HEK293 (cell line): ENCODE measurements around the gene CBR4.

Experiments used
- CTCF ChIA-PET: fragments of 350-600 bp; formaldehyde crosslinking; extraction: SDS; loops from one replicate; lab custom pipeline; 2021; ENCODE audit warnings: antibody characterized with exemption; lab: Yijun Ruan, JAX
- POLR2A ChIA-PET: fragments of 300-600 bp; formaldehyde crosslinking; extraction: SDS; loops from one replicate; lab custom pipeline; 2020; ENCODE audit warnings: antibody characterized with exemption, inconsistent platforms; lab: Yijun Ruan, JAX
- H3K27ac ChIP-seq: fragments of 200-500 bp; sonication (Bioruptor generic); 2 replicates; pipeline ENCODE4 v1.5.1; 2014; ENCODE audit warnings: low read depth, low read length, control low read depth, inconsistent platforms; ENCODE audit errors: extremely low read depth
- H3K36me3 ChIP-seq, 2 experiments: fragments of 200-500 bp in 1 of 2; sonication (Bioruptor generic) in 1 of 2; 1 replicate in 1 of 2; 2 replicates in 1 of 2; pipeline ENCODE4 v1.5.1; 2014 to 2017; ENCODE audit warnings: inconsistent platforms in 2 of 2, low read length in 2 of 2; ENCODE audit not compliant: control insufficient read depth in 2 of 2, insufficient read depth in 1 of 2
- H3K4me1 ChIP-seq: fragments of 200-500 bp; sonication (Bioruptor generic); 2 replicates; pipeline ENCODE4 v1.5.1; 2014; ENCODE audit warnings: mild to moderate bottlenecking, low read length, inconsistent platforms; ENCODE audit not compliant: control insufficient read depth, insufficient read depth
- H3K4me3 ChIP-seq: 2 replicates; pipeline ENCODE4 v1.5.1; 2011; ENCODE audit warnings: low read depth, mild to moderate bottlenecking, control low read depth, low read length, moderate library complexity
- H3K9me3 ChIP-seq: fragments of 200-500 bp; sonication (Bioruptor generic); 2 replicates; pipeline ENCODE4 v1.5.1; 2014; ENCODE audit warnings: low read depth, low read length, inconsistent platforms; ENCODE audit not compliant: control insufficient read depth, insufficient read depth
- KLF9 ChIP-seq: fragments of 450-650 bp; formaldehyde crosslinking; IDR thresholded peaks from 2 replicates; pipeline ENCODE4 v1.5.1; 2016; ENCODE audit warnings: missing biosample characterization, missing genetic modification characterization, low read depth
- PATZ1 ChIP-seq: fragments of 450-650 bp; formaldehyde crosslinking; IDR thresholded peaks from 2 replicates; pipeline ENCODE4 v1.5.1; 2016; ENCODE audit warnings: missing biosample characterization, missing genetic modification characterization
- PRDM1 ChIP-seq: fragments of 450-650 bp; formaldehyde crosslinking; IDR thresholded peaks from 2 replicates; pipeline ENCODE4; 2016; ENCODE audit warnings: missing biosample characterization, missing genetic modification characterization
- PRDM10 ChIP-seq: fragments of 450-650 bp; formaldehyde crosslinking; IDR thresholded peaks from 2 replicates; pipeline ENCODE4 v1.5.1; 2016; ENCODE audit warnings: missing biosample characterization, missing genetic modification characterization
- ZNF121 ChIP-seq: fragments of 450-650 bp; formaldehyde crosslinking; IDR thresholded peaks from 2 replicates; pipeline ENCODE4 v1.5.1; 2016; ENCODE audit warnings: missing biosample characterization, missing genetic modification characterization
- ZNF155 ChIP-seq: fragments of 450-650 bp; formaldehyde crosslinking; IDR thresholded peaks from 2 replicates; pipeline ENCODE4 v1.5.1; 2016; ENCODE audit warnings: missing biosample characterization, missing genetic modification characterization
- ZNF239 ChIP-seq: fragments of 450-650 bp; formaldehyde crosslinking; IDR thresholded peaks from 2 replicates; pipeline ENCODE4 v1.5.1; 2016; ENCODE audit warnings: missing biosample characterization, missing genetic modification characterization
- ZNF26 ChIP-seq: fragments of 450-650 bp; formaldehyde crosslinking; IDR thresholded peaks from 2 replicates; pipeline ENCODE4 v1.5.1; 2016; ENCODE audit warnings: missing biosample characterization, missing genetic modification characterization
- ZNF274 ChIP-seq, 2 experiments: fragments of 200-500 bp in 1 of 2; fragments of 450-650 bp in 1 of 2; sonication (Bioruptor generic) in 1 of 2; formaldehyde crosslinking in 1 of 2; IDR thresholded peaks; 2 replicates each; pipeline versions ENCODE4 v1.5.1 to v1.6.1; 2014 to 2016; ENCODE audit warnings: borderline replicate concordance in 1 of 2, inconsistent platforms in 1 of 2, low read length in 1 of 2, missing biosample characterization in 1 of 2, missing genetic modification characterization in 1 of 2
- ZNF366 ChIP-seq: fragments of 450-650 bp; formaldehyde crosslinking; conservative IDR thresholded peaks from 2 replicates; pipeline ENCODE4 v1.5.1; 2016; ENCODE audit warnings: missing biosample characterization, missing genetic modification characterization
- ZNF501 ChIP-seq: fragments of 450-650 bp; formaldehyde crosslinking; IDR thresholded peaks from 2 replicates; pipeline ENCODE4 v1.5.1; 2016; ENCODE audit warnings: missing biosample characterization, missing genetic modification characterization
- ZNF521 ChIP-seq: fragments of 450-650 bp; formaldehyde crosslinking; IDR thresholded peaks from 2 replicates; pipeline ENCODE4 v1.5.1; 2017; ENCODE audit warnings: missing biosample characterization, mild to moderate bottlenecking, missing genetic modification characterization
- ZNF530 ChIP-seq: fragments of 450-650 bp; formaldehyde crosslinking; IDR thresholded peaks from 2 replicates; pipeline ENCODE4 v1.5.1; 2016; ENCODE audit warnings: low read depth, missing biosample characterization, missing genetic modification characterization
- ZNF571 ChIP-seq: fragments of 450-650 bp; formaldehyde crosslinking; IDR thresholded peaks from 2 replicates; pipeline ENCODE4 v1.5.0; 2017; ENCODE audit warnings: missing biosample characterization, missing genetic modification characterization
- ZNF610 ChIP-seq: fragments of 450-650 bp; formaldehyde crosslinking; IDR thresholded peaks from 2 replicates; pipeline ENCODE4 v1.5.1; 2016; ENCODE audit warnings: missing biosample characterization, missing genetic modification characterization, borderline replicate concordance
- ZNF645 ChIP-seq: fragments of 450-650 bp; formaldehyde crosslinking; IDR thresholded peaks from 2 replicates; pipeline ENCODE4; 2016; ENCODE audit warnings: missing biosample characterization, missing genetic modification characterization
- ZNF692 ChIP-seq: fragments of 450-650 bp; formaldehyde crosslinking; IDR thresholded peaks from 2 replicates; pipeline ENCODE4 v1.5.1; 2016; ENCODE audit warnings: missing biosample characterization, missing genetic modification characterization
- ZNF701 ChIP-seq: fragments of 450-650 bp; formaldehyde crosslinking; IDR thresholded peaks from 2 replicates; pipeline ENCODE4 v1.5.1; 2016; ENCODE audit warnings: missing biosample characterization, missing genetic modification characterization
- ZNF791 ChIP-seq: fragments of 450-650 bp; formaldehyde crosslinking; IDR thresholded peaks from 2 replicates; pipeline ENCODE4 v1.5.1; 2016; ENCODE audit warnings: missing biosample characterization, missing genetic modification characterization

CBR4 gene

DNA sequence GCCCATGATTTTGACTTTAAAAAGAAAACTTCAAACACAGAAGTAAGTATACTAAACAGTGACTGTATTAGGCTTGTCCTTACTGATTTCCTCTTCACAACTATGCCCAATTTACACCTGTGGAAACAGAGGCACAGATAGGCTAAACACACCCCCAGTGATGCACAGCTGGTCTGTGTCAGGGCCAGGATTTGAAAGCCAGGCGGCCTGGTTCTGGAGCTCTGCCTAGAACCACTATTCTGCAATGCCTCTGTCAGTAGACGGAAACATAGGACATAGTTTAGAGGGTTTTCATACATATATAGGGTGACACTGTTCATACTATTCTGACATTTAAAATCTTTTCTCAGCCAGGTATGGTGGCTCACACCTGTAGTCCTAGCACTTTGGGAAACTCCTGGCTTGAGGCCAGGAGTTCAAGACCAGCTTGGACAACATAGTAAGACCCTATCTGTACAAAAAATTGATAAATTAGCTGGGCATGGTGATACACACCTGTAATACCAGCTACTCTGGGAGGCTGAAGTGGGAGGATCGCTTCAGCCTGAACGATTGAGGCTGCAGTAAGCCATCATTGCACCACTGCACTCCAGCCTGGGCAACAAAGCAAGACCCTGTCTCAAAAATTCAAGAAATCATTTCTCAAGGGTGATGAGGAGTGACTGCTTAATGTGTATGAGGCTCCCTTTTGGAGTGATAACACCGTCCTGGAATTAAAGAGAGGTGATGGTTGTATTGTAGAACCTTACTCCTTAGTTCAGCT, 23.0 kb upstream of the CBR4 start:
- Histone ChIP-seq H3K36me3 (no peaks in the 10 kb centered on the region), H3K4me1 (peaks cover 3% of the 10 kb centered on the region; the same call in 1 of the 2 replicates), H3K4me3 (no peak overlapping the region), H3K27ac (no peak overlapping the region), H3K9me3 (no peaks in the 10 kb centered on the region)
- ChIA-PET POLR2A (no interaction called here), CTCF (interaction anchor here (0.6 kb wide), 2 partner anchors 318 to 871 kb away, joined by 3 to 4 read pairs; no protein-coding TSS in a partner anchor)
- TF ChIP-seq ZNF121 (tag by site-specific recombination): peak; percentile 65; the same call in 1 of the 2 replicates
- no peak for TF ChIP-seq ZNF645 (tag by site-specific recombination)

DNA sequence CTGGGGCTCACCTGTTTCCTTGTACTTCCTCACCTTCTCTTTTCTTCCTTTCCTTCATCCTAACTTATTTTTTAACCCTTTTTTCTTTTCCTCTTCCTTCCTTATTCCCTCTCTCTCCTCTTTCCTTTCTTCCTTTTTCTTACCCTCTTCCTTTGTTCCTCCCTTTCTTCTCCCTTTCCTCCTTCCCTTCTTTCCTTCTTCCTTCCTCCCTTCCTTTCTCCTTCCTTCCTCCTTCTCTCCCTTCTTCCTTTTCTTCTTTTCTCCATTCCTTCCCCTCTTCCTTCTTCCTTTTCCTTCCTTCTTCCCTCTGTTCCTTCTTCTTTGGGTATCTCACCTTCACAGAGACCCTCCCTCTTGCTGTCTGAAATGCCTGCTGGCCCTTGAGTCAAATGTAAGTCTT, 22.1 kb upstream of the CBR4 start:
- no peak for TF ChIP-seq ZNF571 (tag by site-specific recombination)
- TF ChIP-seq ZNF701 (tag by site-specific recombination): no peak
- no peak for TF ChIP-seq ZNF274 (IDR thresholded peaks at IDR 0.05; ENCODE audit: low read length)
- TF ChIP-seq ZNF274 (tag by site-specific recombination; IDR thresholded peaks at IDR 0.05; ENCODE audit: borderline replicate concordance): no peak
- no peak for TF ChIP-seq ZNF610
- TF ChIP-seq ZNF366 (tag by site-specific recombination): peak; percentile 95
- TF ChIP-seq ZNF521: 0 out of 2 replicates have a peak, but pooled peaks have one; percentile 67
- no peak for TF ChIP-seq ZNF155 (tag by site-specific recombination)
- no peak for TF ChIP-seq PRDM10 (tag by site-specific recombination)
- TF ChIP-seq ZNF501 (tag by site-specific recombination): no peak
- TF ChIP-seq ZNF530 (tag by site-specific recombination): no peak
- TF ChIP-seq PRDM1 (tag by site-specific recombination): peak; percentile 90
- no peak for TF ChIP-seq ZNF791 (tag by site-specific recombination)
- H3K4me3 ChIP-seq: no peak overlapping the region
- H3K9me3 ChIP-seq: no peaks in the 10 kb centered on the region
- no peak overlapping the region for H3K27ac ChIP-seq
- no peaks in the 10 kb centered on the region for H3K36me3 ChIP-seq
- ChIA-PET CTCF (no interaction called here), POLR2A (no interaction called here)
- H3K4me1 ChIP-seq: peaks cover 3% of the 10 kb centered on the region; the same call in 1 of the 2 replicates

- Histone ChIP-seq H3K36me3 (no peaks in the 10 kb centered on the region), H3K4me3 (no peak overlapping the region), H3K27ac (no peak overlapping the region), H3K4me1 (peaks cover 3% of the 10 kb centered on the region; the same call in 1 of the 2 replicates), H3K9me3 (no peaks in the 10 kb centered on the region)
- ChIA-PET CTCF (no interaction called here), POLR2A (no interaction called here)
- no peak for TF ChIP-seq ZNF26 (tag by site-specific recombination)
- no peak for TF ChIP-seq ZNF692 (tag by site-specific recombination)
- TF ChIP-seq ZNF239 (tag by site-specific recombination): no peak
- no peak for TF ChIP-seq KLF9 (tag by site-specific recombination)
- TF ChIP-seq PATZ1 (tag by site-specific recombination): no peak
- TF ChIP-seq ZNF366 (tag by site-specific recombination): no peak
Observed at GRCh38 chr4:169031392-169031791, 21.3 kb upstream of the CBR4 start.
